NOMO-1 treated with dmso at 0.1 percent for 144 hours (cell line): ENCODE measurements around the gene TMEM179.
"Not testable (repeated sequence)": the region's sequence is repeated elsewhere in the genome, so short reads cannot be mapped to it uniquely, and the experiment has no call there.

Experiments
- DNase-seq: peaks from one replicate; lab custom pipeline; 2025; ENCODE audit not compliant: unreplicated experiment; lab: John Stamatoyannopoulos, UW

TMEM179 gene

DNA sequence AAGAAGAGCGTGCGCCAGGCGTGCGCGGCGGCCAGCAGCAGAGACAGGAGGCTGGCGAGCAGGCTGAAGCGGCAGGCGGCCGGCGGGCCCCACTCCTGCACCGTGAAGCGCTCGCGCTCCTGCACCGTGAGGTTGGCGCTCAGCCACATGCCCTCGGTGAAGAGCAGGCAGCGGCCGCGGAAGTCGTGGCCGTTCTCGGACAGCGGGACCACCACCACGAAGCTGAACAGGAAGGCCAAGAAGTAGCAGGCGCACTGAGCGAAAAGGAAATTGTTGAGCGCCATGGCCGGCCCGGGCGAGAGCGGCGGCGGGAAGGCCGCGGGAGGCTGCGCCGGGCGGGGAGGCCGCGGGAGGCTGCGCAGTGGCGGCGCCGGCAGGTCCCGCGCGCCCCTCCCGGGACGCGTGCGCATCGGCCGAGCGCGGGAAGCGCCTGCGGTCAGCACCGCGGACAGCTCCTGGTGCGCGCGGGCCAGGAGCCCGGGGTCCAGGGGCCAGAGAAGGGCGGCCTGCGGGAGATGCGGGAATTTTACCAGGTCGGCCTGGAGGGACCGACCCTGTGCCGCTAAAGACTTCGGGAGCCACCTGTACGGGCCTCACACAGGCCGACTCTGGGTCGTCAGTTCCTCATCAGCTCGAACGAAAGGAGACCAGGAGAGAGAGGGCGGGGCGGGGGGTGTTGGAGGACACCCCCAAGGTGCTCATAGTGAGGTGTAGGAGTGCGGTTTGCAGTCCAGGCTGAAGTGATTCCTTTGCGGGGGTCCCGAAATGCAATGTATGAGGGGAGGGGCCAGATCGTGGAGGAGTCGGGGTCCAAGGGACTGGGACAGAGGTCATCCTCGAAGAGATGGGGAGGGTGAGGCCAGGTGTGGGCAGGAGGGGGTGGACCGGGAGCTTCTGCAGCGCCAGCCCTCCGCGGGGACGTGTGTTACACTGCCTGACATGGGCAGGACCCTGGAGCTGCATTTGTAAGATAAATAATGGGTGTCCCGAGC lies at the start of gene TMEM179:
TSS of gene TMEM179 (minus strand) at position 315 of the 992 bp plus-strand sequence. CDS start at position 284, 31 bp downstream.
- DNase-seq: no peak

DNA sequence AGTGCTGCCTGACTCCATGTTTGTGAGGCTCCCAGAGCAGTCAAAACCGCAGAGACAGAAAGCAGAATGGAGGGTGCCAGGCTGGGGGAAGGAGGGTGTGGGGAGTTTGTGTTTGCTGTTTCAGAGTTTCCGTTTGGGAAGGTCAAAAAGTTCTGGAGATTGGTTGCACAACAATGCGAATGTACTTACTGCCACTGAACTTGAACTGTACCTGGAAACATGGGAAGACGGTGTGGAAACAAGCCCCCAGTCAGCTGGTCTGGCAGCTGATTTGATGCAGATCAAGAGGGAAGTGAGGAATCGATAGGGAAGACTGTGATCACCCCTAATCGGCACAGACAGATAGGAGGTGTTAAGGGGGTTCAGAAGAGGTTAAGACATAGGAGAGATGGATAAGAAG lies 49.5 kb upstream of the TMEM179 start:
- DNase-seq: no peak

DNA sequence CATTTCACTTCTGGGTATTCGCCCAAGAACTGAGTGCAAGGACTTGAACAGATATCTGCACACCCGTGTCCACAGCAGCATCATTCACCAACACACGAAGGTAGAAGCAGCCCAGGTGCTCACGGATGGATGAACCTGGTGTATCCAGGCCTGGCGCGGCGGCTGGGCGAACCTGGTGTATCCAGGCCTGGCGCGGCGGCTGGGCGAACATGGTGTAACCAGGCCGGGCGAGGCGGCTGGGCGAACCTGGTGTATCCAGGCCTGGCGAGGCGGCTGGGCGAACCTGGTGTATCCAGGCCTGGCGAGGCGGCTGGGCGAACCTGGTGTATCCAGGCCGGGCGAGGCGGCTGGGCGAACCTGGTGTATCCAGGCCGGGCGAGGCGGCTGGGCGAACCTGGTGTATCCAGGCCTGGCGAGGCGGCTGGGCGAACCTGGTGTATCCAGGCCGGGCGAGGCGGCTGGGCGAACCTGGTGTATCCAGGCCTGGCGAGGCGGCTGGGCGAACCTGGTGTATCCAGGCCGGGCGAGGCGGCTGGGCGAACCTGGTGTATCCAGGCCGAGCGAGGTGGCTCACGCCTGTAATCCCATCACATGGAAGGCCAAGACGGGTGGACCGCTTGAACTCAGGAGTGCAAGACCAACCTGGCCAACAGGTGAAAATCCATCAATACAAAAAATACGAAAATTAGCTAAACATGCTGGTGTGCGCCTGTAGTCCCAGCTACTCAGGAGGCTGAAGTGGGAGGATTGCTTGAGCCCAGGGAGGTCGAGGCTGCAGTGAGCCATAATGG lies 48.8 kb upstream of the TMEM179 start:
- not testable (repeated sequence) for DNase-seq

DNA sequence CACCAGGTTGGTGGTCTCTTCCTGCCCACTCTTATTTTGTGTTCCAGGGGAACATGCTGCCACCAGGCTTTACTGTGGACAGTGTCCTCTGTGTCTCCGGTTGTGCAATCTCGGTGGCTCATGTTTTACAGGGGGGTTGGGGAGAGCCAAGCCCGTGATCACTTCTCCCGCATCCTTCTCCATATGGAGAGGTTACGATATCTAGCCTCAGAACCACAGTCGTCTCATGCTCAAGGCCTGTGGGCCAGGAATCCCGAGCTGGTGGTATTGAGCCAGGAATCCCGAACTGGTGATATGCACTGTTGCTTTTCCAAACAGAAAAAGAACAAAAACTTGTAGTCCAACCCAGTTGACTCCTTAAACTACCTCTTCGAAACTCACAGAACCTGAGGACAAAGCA lies 47.8 kb upstream of the TMEM179 start:
- DNase-seq: no peak

DNA sequence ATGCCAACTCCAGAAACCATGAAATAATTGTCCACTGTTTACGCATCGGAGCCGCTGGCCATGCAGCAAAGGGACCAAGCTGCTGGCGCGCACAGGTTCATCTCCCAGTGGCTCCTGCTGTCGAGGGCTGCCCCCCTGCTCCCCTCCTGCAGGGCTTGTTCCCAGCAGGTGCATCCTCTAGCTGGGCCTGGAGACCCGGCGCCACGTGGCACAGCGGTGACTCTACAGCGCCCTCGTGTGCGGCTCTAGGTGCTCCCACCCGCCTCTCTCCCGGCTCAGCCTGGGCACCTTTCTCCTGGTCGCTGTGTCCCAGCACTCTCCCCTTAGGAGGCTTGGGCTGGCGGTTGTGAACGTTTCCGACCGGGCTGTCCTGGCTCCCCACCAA lies 47.3 kb upstream of the TMEM179 start:
- DNase-seq: no peak

DNA sequence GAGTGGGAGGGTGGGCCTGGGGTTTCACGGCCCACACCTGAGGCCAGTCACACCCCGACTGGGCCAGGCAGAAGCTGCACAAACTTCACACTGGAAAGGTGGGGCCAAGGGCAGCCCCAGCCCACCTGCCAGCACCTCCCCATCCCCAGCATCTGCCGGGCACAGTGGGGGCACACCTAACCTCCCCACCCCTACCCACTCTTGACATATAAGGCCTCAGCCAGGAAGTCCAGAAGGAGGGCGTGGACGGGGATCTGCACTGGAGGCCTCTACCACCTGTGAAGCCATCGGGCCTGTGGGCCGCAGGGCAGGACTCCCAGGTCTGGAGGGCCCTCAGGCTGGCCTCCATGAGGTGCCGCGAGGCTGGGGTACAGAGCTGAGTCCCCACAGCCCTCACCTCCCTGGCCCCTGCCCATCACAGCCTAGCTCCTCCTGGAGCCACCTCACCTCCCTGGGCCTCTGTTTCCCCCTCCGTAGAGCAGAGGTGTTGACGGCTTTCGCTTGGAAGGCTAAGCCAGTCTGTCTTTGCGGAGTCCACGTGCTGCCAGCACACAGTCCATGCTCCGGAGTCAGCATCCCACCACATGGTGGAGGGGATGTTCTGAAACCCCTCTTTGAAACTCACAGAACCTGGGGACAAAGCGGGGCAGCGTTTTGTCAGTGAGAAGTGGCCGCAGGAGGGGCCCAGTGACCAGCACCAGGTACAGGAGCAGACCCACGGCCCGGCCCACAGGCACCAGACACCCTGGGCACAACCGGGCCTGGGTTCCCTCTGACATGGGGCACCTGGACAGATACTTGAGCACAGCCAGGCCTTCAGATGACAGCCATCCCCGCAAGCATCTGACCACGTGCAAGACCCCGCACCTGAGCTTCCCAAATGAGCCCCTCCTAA lies 46.7 kb upstream of the TMEM179 start:
- no peak for DNase-seq

DNA sequence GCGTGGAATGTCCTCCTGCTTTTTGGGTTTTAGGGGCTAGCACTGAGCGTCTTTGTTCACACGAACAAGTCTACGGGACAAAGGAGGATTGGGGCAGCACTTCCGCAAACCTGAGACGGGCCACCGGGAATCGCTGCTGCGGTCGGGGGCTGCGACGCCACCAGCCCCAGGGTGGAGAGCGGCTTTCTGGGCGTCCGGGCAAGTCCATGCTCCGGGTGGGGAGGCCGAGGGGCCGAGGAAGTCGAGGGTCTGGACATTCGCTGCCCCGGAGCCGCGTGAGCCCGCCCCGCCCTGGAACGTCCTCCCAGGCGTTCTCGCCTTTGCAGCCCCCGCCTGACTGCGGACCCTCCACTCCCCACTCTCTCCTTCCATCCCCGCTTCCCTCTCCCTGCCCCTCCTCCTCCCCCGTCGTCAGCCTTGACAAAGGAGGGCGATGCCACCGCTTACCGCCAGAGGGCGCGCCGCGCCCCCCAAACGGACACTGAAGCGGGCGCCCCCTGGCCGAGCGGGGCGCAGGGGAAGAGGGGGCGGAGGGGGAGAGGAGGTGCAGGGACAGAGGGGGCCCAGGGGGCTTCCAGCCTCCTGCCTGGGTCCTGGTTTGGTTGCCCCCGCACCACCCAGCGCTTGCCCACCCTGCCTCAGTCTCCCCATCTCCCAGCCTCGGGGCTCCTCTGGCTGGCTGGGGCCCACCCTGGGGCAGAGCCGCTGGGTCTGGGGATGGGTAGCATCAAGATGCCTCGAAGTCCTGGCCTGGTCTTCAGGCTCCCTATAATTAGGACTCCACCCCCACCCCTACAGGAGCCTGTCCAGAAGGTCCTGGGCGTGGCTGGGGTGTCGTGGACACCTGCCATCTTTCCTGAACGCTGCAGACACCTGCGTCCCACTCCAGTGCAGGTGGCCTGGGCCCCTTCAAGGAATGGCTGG lies 45.7 kb upstream of the TMEM179 start:
- no peak for DNase-seq

DNA sequence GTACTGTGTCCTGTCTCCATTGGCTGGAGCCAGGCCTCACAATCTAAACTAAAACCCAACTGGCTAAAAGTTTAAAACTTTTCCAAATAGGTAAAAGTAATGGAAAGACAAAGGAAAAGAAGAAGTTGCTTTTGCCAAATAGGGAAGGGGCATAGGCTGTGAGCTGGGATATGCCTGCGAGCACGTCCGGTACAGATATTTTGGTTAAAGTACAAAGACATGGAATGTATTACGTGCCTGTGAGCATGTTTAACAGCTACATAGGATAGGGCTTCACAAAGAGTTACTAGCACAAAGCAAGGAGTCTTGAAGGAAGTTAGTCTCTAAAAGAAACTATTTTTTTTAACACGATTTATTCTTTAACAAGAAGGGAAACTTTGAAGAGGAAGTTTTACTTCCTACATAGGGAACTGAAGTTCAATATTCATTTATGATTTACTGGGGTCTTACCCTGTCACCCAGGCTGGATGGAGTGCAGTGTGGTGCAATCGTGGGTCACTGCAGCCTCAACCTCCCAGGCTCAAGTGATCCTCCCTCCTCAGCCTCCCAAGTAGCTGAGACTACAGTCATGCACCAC lies 43.0 kb upstream of the TMEM179 start:
- peak; percentile 35 for DNase-seq

DNA sequence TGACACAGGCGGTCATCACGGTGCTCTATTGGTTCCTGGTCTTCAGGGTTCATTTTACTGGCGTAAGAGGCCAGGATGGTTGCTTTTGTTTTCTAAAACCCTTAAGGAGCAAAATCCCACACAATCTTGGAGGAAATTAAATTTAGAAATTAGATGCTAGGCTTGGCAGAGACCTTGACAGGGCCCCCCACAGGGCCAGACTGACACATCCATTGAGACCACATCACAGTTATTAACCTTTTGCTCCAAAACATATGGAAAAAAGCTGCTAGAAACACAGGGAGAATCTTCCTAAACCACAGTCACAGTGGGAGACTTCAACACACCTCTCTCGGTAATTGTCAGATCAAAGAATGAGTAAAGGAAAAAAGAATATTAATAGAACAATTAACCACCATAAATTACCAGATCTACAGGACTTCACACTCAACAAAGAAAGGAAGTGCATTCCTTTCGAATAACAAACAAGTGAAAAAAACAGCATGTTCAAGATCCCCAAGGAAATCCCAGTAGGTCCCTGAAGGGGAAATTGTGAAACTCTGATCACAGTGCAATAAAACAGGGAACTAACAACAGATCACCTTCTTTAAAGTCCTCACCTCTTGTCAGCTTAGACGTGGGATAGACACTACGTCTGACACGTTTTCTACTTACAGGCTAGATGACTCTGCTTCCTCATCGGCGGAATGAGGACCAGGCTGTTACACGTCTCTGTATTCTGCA lies 40.2 kb upstream of the TMEM179 start:
- no peak for DNase-seq

DNA sequence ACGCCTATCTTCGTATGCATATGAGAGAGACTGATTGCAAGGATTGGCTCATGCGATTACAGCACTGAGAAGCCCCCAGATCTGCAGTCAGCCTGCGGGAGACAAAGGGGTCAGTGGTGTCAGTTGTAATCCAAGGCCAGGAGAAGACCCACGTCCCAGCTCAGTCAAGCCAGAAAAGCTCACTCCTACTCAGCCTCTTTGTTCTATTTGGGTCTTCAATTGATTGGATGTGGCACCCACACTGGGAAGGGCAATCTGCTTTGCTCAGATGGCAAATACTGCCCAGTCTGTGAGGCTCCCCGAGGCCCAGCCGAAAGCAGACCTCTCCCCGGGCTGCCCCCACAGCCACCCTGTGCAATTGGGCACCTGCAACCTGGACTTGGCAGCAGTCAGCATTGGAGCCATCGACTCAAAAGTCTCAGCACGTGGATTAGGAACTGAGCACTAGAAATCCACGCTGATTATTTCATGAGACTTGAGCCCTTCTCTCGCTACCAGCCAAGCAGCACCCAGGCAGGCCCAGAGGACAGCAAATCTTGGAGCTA lies 39.6 kb upstream of the TMEM179 start:
- no peak for DNase-seq

DNA sequence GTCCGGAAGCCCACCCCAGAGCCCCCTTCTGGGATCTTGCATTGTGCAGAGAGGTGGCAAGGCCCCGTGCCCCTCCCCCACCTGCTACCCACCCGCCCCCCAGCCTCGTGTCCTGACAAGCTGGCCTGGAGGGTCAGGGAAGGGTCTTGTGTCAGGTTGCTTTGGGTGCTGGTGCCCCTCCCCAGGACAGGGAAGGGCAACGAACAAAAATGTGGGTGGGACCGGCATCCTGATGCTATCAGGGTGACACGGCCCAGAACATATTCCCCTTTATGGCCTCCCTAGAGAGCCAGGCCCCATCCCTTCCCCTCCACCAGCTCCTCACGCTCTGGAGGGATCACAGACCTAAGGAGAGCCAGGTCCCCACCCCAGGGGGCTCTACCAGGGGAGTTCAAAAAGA lies 38.7 kb upstream of the TMEM179 start:
- no peak for DNase-seq

DNA sequence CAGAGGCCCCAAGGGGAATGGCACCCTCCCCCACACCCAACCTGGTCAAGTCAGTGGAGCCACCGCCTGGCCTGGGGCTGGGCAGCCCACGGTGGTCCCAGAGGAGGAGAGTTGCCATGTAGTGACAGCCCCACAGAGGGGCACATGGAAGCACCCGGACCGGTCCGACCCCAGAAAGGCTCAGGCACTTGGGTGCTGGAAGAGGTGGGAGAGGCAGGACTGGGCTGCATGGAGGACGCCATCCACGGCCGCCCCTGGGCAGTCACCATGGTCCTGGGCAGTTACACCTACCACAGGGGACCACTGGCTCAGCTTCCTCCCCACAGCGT lies 37.9 kb upstream of the TMEM179 start:
- no peak for DNase-seq

DNA sequence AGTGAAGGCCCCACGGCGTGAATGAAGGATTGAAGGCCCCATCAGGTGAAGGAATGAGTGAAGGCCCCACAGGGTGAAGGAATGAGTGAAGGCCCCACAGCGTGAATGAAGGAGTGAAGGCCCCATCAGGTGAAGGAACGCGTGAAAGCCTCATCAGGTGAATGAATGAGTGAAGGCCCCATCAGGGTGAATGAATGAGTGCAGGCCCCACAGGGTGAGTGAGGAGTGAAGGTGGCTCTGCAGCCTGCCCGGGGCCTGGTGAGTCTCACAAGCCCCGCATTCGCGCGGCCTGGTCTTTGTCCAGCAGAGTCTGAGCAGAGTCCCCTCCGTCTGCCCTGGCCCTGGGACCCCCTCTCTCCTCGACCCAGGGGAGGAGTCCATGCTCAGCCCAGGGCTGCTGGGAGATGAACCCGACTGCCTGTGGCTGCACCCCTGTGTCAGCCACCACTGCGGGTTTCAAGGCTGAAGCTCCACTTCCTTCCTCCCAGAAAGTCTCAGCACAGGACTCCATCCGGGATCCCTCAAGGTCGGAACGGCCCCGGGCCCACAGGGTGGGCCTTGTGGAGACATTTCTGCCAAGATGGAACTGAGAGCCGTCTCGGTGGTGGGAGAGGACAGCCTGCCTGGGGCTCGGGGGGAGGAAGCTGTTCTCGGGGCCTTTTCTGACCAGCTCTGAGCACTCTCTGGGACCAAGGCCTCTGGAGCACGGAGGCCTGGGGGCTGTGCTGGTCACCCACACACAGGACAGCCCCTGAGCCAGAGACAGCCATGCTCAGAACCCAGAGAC lies 37.4 kb upstream of the TMEM179 start:
- DNase-seq: no peak

DNA sequence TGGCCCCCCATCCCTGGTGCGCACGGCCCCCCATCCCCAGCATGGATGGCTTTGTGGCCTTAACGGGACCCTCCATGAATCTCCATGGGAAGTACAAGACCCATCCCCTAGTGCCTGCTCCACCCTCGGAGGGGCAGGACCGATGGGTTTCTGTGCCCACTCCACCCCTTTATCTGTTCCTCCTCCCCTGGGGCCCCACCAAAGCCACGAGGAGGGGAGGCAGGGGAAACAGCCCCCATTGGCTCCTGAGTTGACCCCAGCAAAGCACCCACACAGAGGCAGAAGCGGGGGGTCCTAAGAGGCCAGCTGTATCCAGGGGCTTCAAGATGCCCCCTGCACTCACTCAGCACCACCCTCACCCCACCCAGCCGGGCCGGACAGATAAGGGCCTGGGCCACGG lies 36.1 kb upstream of the TMEM179 start:
- DNase-seq: no peak

DNA sequence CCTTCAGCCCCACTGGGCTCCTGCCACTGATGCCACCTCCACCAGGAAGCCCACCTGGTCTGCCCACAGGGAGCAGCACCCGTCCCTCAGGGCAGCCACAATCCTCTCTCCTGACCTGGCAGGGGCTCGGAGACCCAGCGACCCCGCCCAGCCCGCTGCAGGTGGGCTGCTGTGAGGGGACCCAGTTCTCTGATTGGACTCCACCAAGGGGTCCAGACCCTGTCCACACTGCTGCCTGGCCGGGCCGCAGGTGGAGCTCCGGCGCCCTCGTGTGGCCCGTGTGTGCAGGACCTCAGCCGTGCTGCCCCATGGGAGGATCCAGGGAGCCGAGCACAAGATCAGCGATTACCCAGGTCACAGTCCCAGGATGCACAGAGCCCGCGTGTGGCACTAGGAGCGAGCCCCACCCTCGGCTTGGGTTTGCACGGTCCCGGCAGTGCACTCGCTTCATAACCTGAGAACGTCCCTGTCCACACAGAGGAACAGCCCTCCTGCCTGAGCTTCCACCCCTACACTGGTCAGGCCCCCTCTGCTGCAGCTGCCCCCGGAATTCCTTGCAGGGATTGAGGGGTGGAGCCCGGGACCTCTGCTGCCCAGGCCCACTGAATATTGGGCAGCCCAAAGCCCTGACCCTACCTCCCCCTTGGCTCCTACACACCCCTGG lies 35.4 kb upstream of the TMEM179 start:
- peak; percentile 17 for DNase-seq

DNA sequence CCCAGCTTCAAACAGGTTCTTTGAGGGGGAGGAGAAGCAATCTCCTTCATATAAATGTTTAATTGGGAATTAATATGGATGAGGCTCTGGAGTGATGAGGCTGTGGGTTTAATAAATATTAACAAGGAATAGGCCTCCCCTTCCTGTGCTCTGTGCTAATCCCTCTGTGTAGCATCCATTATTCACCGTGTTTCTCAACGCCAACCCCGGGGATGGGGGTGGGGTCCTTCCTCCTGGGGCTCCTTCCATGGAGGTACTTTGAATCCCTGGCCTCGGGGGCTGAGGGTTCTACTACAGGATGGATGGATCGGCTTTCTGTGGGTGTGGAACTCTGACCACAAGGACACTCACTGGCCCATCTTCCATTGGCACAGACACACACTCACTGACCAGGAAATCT lies 34.9 kb upstream of the TMEM179 start:
- no peak for DNase-seq

DNA sequence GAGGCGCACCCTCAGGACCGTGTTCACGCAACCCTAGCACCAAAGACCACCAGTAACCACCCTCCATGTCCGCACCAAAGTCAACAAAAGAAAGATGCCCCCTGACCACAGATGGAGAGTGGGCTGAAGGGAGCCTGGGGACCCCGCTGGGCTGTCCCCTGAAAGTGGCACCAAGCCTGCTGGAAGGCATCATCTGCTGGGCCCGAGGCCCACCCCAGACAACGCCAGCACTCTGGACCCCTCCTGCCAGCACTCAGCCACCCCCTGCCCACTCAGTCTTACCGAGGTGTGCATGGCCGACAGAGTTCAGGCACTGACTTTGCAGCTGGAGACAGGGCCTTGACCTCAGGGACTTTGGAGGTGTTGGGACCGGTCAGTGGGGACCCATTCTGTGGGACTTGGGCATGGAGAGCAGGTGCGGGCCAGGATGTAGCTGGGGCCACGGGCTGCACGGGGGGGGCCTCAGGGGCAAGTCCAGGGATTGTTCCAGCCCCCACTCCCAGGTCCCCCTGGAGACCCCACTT lies 34.4 kb upstream of the TMEM179 start:
- DNase-seq: no peak
